Activated CD4-positive, alpha-beta T cell treated with anti-CD3 and anti-CD28 coated beads, Interleukin-2, amount 50 U/mL, for 4 hours (primary cell): ENCODE measurements around the gene DNAH17.

ENCODE experiments used
- DNase-seq, 2 experiments: peaks; one replicate each; pipeline ENCODE4 v3.0.0-alpha.2; 2020

The DNAH17 gene

DNA sequence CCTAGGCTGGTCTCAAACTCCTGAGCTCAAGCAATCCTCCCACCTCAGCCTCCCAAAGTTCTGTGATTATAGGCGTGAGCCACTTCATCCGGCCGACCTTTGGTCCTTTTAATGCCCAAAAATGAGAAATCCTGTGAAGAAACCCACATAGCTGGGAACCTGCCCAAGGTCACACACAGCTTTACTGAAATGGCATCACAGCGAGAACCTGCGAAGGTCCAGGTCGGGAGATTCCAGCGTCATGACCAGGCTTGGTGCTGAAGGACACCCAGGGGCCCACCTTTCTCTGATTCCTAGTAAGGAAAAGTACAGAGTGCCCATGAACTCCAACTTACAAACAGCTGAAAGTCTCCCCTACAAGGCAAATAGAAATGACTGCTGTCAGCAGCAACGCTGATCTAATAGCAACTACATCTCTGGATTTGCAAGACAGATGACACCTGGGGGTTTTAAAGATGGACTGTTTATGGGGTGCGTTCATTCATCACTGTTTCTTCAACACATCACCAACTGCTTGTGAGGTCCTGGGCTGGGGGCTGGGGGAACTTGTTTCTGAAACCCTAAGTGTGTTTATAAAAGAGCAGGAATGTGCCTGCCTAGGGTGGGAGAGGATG is 24.5 kb upstream of the DNAH17 start:
- no peak for DNase-seq

DNA sequence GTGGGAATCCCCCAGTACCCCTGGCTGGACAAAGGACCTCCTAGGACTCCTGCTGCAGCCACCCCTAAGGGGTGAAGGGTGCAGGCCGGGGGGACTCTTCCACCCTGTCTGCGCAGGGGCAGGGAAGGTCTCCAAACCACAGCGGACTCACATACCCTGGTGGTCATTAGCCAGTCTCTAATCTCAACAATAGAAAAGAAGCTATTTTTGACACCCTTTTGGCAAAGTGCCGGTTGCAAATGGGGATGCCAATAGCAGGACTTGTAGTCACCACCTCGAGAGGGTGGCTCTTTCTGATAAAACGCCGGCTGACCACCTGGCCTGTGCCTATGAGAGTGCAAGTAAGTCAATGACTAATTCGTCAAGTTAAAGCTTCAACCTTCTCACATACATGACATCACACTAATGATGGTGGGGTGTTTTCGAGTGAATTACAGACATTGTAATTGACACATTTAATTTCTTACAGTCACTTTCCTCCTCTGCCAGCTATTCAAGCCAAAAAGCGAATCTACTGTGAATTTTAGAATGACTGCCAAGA is 23.1 kb upstream of the DNAH17 start:
- DNase-seq, result no peak

DNA sequence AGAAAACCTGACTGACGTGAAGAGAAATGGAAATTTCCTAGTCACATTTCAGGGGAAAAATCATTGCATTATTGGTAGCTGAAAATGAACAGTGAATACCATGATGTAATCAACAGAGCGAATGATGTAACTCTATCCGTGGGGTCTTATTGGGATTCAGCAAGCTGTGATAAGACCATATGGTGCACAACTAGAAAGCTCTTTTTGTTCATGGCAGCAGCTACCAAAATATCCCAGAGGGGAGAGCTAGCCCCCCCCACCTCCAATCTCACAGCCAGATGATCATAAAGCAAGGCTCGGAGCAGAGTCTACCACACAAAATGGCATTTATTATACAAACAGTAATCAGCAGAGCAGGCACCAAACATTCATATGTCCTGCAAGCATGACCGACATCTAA is 22.2 kb upstream of the DNAH17 start:
- DNase-seq, result no peak

DNA sequence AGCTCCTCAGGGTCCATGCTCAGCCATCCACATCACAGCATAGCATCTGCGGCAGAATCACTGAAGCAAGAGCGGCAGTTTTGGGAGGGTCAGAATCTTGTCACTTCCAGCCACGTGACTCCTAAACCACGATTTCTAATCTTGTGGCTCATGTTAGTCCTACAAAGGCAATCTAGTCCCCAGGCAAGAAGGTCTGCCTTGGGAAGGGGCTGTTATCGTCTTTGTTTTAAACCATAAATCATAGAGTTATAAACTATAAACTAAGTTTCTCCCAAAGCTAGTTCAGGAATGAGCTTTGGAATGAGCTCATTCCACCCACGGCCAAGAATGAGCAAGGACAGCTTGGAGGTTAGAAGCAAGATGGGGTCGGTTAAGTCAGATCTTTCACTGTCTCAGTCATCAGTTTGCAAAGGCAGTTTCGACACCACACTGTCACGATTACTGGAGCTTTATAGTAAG is 20.8 kb upstream of the DNAH17 start:
- no peak for DNase-seq

DNA sequence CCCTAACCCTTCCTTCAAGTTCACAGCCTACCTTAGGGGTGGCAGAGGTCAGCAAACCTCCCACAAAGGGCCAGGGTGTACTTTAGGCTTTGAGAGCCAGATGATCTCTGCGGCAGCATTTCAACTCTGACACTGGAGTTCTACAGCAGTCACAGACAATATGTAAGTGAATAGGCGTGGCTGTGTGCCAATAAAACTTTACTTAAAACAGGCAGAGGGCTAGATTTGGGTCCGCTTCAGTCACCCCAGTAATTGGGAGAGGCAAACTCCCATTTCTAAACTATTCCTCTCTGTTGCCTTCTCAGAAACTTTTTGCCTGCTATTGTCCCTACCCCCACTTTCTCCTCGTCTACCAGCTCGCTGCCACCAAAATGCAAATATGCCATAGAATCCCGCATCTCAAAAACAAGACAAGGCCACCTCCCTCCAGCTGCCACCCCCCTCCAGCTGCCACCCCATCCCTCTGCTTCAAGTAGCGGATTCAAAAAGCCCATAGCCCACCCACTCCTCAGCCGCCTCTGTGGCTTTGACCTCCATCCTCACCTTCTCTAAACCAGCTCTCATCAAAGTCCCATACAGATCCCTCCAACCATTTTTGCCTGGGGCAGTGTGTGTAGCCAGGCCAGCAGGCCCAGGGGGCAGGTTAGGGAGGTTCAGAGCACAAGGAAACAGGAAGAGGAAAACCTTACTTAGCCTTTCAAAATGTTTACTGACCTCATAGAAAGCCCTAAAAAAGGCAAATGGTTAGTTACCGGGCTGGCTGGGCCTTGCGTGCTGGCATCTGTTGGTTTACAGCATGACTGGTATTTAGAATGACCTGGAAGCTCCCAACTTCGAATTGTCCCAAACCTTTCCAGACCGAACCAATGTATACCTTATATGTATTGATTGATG is 19.9 kb upstream of the DNAH17 start:
- no peak for DNase-seq

DNA sequence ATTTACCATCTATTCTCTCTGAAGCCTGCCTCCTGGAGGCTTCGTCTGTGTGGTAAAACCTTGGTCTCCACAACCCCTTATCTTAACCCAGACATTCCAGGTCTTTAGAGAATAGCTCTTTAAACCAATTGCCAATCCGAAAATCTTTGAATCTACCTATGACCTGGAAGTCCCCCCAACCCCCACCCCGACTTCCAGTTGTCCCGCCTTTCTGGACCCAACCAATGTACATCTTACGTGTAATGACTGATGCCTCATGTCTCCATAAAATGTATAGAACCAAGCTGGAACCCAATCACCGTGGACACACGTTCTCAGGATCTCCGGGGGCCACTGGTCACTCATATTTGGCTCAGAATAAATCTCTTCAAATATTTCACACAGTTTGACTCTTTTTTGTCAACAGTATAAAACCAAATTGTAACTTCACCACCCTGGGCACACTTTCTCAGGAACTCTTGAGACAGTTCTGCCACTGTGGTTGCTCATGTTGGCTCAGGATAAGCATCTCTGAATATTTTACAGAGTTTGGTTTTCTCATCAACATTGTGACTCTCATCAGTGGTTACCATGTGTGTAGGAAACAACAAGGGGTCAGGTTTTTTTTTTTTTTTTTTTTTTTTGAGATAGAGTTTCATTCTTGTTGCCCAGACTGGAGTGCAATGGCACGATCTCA is 18.1 kb upstream of the DNAH17 start:
- DNase-seq, result no peak

DNA sequence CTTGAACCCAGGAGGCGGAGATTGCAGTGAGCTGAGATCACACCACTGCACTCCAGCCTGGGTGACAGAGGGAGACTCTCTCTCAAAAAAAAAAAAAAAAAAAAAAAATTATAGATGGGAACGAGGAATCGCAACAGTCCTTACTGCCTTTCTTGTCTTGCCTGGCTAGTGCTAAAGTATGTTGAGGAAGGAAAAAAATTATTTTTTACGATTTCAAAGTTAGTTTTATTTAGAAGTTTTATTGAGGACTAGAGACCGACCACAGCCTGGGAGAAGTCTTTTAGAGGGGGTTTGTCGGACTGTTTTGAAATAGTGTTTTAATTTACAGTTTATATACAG is 15.8 kb upstream of the DNAH17 start:
- no peak for DNase-seq

DNA sequence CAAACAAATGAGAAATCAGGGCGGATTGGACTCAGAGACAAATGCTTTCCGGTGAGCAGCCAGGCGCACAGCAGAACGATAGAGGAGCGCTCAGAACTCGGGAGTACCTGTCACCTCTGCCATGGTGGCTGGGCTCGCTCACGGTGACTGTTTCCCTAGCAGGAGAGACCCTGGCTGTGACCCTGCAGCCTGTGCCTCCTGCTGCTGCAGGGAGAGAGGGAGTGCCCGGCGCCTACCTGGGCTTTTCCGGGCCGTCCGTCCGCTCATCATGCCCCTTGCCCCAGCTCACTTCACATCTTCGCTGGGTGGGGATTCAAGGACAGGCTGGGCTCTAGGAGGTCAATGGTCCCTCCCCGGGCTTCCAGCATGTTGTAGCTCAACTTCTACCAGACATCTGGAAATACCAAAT is 14.1 kb upstream of the DNAH17 start:
- DNase-seq, result no peak

DNA sequence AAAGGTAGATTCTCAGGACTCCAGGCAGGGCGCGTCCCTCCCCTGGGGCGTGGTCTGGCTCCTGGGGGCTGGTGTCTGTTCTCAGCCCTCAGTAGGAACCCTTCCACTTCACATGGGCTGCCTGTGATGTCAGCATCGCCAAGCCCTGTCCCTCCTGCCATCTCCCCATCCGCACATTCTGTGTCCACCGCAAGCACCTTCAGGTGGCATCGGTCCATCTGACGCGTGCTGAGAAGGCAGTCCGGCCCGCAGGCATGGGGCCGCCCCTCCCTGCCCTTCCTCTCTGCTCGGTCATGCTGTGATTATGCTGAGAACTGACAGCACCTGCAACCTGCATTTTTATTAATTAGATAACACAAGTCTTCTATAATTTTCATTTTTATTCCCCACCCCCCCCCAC is 12.7 kb upstream of the DNAH17 start:
- DNase-seq, result no peak

DNA sequence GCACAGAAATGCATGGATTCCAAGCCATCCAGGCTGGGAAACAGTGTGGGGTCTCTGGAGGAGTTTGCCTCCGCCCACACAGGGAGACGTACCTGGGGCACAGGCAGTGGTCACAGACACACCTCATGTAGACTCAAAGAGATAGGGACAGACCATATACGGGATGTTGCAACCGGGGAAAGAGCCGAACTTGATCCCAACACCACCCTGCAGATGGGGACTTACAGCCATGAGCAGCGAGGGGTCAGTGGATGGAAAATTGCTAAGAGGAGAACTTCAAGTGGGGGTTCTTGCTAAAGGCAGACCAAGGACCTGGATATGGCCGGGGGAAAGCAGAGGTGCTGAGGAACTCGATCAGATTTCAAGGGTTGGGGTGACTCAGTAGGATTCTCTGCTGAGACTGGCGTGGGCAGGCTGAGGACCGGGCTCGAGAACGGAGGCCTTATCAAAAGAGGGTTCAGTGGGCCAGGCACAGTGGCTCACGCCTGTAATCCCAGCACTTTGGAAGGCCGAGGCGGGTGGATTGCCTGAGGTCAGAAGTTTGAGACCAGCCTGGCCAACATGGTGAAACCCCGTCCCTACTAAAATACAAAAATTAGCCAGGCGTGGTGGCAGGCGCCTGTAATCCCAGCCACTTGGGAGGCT is 12.0 kb upstream of the DNAH17 start:
- DNase-seq, result no peak

DNA sequence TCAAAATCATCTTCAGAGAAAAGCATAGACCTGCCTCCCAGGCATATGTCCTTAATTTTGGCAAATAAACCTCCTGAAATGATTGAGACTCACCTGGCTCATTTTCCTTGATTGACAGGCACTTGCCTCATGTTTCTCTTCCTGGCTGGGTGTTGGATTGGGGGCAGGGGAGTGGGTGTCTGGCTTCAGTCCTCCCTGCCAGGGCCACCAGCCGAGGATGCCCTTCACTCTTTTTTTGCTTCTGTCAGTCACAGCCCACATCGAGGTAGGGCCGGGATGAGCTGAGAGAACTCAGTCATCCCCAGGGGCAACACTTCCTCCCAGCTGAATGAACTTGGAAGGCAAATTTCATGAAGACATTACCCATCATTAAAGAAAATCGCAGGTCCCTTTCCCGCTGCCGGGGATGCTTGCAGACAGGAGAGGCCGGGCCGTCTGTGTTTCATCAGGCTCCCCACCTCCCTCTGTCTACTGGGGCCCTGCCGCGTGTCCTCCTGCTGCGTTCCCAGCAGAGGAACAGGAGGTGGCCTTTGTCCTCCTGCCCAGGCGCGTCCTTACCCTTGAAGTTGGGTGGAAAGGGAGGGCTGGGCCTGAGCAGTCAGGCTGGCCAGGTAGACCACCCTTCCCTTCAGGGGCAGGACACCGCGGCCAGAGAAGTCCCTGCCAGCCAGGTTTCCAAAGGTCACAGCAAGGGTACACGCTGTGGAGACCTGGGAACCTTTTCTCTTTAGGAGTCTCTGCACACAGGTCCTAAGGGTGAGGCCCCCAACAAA is 11.2 kb upstream of the DNAH17 start:
- DNase-seq, result no peak

DNA sequence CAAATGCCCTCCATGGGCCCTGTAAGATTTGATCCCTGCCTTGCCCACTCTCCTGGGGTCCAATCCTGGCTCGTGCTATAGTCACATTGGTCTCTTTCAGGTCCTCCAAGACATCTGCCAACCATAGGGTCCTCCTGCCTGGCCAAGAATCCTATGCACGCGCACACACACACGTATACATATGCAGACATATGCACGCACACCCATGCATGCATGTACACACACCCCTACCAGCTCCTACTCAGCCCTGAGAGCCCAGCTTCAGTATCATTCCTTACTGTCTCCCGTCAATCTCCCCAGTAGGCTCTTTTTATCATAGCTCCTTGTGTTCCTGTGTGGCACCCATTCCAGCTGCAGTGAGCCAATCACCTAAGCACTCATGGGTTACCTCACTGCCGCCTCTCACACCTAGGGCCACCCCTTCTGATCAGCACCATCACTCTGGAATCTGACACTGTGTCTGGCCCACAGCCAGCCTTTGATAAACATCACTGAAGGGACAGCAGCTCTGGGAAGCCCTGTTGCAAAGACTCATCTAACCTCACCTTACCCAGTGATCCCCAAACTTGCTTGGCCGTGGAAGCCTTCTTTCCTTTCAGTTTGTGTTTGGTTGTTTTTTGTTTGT is 7.9 kb upstream of the DNAH17 start:
- DNase-seq, result no peak

DNA sequence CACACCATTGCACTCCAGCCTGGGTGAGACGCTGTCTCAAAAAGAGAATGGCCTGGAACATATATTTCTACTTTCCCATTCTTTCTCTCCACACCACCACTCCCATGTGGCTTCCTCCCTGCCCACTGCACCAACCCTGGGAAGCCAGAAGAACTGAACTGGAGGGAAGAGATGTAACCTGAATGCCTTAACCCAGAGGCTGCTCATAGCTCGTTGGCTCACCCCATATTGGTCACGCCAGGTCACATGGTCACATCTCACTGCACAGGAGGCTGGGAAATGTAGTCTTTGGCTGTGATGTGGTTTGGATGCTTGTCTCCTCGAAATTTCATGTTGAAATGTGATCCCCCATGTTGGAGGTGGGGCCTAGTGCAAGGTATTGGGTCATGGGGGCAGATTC is 5.9 kb upstream of the DNAH17 start:
- no peak for DNase-seq

DNA sequence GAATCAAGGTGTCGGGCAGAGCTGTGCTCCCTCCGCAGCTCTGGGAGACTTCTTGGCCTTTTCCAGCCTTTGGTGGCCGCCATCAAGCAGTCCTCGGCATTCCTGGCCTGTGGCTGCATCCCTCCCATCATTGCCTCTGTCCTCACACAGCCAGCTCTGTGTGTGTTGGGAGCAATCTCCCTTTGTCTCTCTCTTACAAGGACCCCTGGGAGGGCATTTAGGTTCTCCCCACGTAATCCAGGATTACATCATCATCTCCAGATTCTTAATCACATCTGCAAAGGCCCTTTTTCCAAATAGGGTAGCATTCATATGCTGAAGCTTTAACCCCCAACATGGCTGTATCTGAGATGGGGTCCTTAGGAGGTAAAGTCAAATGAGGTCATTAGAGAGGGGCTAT is 4.1 kb upstream of the DNAH17 start:
- no peak for DNase-seq

DNA sequence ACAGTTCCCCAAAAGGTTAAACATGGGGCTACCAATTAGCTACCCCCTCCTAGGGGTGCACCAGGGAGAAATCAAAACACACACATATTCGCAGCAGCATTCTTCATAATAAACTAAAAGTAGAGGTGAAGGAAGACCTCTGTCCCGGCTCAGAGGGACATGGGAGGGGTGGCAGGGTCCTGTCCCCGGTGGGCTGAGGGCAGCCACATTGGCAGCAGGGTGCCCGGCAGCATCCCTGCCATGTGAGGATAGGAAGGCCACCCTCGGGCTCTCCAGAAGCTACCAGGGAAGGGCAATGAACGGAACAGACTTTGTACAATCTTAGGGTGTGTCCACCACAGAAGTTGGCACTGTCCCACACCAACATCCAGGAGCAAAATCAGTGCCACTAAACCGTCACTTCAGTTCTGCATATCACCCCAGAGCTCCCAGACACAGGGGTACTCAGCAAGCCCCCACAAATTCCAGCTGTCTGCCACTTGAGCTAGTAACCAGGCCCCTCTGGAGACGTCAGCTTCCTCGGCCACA is 3.1 kb upstream of the DNAH17 start:
- DNase-seq, result no peak

DNA sequence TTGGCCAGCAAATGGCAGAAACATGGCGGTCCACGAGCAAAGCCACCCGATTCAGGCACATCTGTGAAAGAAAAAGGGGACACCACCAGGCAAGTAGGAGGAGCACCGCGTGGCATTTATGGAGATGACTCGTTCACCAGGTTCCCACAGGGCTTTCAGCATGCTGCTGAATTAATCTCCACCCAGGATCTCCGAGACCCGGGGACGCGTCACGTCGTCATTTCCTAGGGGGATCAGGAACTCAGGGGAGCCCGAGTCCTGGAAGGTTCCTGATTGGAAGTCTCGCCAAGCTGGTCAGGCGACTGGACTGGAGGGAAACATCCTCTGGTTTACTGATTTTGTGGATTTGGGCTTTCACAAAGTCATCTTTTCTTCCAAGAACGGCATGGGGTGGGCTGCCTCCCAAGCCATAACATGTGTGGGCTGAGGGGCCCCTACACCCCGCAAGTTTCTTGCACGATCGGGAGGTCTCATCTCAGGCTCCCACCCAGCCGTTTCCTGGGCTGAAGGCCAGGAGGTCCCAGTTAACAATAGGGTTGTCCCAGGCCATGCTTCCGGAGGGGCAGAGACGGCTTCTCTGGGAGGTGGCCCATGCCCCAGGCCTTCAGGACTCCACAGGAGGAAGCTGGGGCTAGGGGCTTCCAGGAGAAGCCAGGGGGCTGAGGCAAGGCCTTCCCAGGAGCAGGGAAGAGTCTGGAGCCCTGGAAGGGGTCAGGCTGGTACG is 645 bp downstream of the DNAH17 start:
- no peak for DNase-seq

DNA sequence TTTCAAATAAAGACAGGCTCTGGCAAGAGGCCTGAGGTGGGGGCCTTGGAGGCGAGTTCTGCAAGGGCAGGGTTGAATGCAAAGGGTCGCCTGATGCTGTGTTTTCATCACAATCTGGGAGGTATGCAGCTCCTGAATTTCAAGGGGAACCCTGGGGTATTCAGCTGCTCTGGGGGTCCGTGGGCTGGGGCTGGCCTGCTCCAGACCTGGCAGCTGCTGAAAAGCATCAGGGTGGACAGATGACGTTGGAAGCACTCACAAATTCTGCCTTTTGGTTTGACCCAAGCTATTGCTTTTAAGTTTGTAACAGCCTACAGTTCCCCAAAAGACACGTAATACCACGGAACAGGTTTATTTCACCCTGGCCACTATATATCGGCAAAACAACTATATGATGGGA is 1.3 kb downstream of the DNAH17 start:
- DNase-seq, result no peak

DNA sequence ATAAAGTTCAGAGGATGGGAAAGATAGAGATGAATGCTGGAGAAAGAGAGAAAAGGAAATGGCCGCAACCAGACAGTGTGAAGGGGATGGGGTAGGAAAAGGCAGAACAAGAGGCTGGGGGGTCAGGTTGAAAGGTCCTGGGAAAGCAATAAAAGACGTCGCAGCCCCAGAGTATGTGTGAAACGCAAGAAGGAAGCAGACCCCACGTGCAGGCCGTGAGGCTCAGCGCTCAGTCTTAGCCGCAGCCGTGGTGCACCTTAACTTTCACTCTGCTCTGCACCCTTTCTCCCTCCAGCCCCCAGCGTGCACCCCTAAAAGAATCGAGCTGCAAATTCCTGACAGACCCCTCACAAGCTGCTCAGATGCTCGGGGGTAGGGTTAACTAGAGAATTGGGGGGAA is 1.9 kb downstream of the DNAH17 start:
- no peak for DNase-seq

DNA sequence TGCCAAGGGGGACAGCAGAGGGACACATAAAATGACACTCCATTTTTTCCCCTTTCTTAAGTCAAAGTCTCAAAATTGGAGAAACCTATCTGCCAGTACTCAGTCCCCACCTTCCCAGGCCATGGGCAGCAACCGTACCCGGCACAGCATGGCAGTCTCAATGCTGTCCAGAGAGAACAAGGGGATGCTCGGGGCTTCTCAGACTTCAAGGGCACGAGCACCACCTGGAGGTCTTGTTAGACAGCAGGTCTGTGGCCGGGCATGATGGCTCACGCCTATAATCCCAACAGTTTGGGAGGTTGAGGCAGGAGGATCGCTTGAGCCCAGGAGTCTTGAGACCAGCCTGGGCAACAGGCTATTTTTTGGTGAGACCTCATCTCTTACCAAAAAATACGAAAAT is 3.2 kb downstream of the DNAH17 start:
- no peak for DNase-seq

DNA sequence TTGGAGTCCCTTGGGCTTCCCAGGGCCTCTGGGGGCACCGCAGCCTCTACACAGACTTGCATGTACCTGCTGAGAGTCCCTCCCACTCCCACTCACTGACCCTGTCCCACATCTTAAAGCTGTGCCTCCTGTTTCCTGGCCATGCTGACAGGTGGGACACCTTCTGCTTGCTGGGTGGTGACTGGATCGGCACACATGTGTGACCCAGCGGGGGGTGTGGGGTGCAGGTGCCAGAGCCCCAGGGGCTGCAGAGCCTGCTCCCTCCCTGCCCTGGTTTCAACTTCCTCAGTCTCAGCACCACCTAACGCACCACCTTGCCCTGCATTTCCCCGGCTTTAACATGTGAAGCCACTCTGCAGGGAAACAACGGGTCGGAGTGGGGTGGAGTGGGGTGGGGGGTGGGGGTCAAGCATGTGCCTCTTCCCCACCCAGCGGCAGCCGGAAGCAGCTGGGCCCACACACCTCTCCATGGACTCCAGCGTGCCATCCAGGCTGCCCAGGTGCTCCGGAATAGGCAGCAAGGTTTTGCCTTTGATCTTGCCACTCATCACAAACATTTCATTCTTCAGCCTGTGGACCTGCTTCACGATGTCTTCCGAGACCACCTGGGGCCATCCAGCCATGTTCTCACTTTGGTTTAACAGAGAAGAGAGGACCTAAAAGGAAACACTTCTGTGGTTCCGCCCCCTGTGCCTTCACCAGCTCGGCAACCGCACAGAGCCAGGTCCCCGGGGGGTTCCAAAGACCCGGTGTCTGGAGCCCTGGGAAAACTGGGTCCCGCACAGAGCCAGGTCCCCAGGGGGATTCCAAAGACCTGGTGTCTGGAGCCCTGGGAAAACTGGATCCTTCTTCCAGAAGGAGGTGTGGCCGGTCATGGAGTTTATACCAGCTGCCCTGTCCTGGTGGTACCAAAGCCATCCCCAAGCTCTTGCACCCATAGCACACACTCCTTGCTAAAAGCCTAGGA is 4.7 kb downstream of the DNAH17 start:
- no peak for DNase-seq
